ENCODE data around the gene ANKHD1. TPM values are rescaled to one million over a fixed set of nuclear protein-coding genes. Genes with fewer than 3 reads are reported as not detected.

ANKHD1 gene
- total and polyA plus RNA-seq, 9 of the 15 experiments (the other 6 are each of a cell fraction or from before 2014, with no cell fraction given): 38.9 to 138 (median 78.7) TPM

- TF ChIP-seq CTCFL (IDR thresholded peaks at IDR 0.05; ENCODE audit: borderline replicate concordance, insufficient read depth, low read depth, low read length, poor library complexity, severe bottlenecking) (no peak), ZNF699 (CRISPR knock-in tag; IDR thresholded peaks at IDR 0.05; ENCODE audit: insufficient replicate concordance) (no peak), BRCA1 (IDR thresholded peaks at IDR 0.05) (no peak), BRCA1 (CRISPR knock-in tag; IDR thresholded peaks at IDR 0.05) (no peak), ZNF23 (CRISPR knock-in tag; IDR thresholded peaks at IDR 0.05) (no peak), KLF6 (CRISPR knock-in tag; IDR thresholded peaks at IDR 0.05; ENCODE audit: borderline replicate concordance) (no peak), ZKSCAN8 (CRISPR knock-in tag; IDR thresholded peaks at IDR 0.05) (no peak), ZNF436 (CRISPR knock-in tag; IDR thresholded peaks at IDR 0.05) (no peak), PRPF4 (IDR thresholded peaks at IDR 0.05; ENCODE audit: insufficient read depth, low read depth, low read length, poor library complexity, severe bottlenecking) (peak; percentile 30), KLF16 (IDR thresholded peaks at IDR 0.05) (no peak), RBM25 (IDR thresholded peaks at IDR 0.05; ENCODE audit: low read depth, low read length, severe bottlenecking) (peak; percentile 97), ZNF143 (CRISPR knock-in tag; IDR thresholded peaks at IDR 0.05) (no peak), NFIX (CRISPR knock-in tag; IDR thresholded peaks at IDR 0.05; ENCODE audit: low read depth) (no peak), GTF2A2 (tag; IDR thresholded peaks at IDR 0.05) (0 out of 2 replicates have a peak, but pooled peaks have one; percentile 34), HNRNPK (IDR thresholded peaks at IDR 0.05; ENCODE audit: low read depth, low read length, poor library complexity, severe bottlenecking) (no peak), SOX6 (IDR thresholded peaks at IDR 0.05) (peak; percentile 10; the same call in 1 of the 2 replicates), CTBP1 (IDR thresholded peaks at IDR 0.05; ENCODE audit: borderline replicate concordance) (peak; percentile 29; the same call in 1 of the 2 replicates), ZNF511 (CRISPR knock-in tag; IDR thresholded peaks at IDR 0.05) (peak; percentile 32; the same call in 1 of the 2 replicates), RUNX1 (IDR thresholded peaks at IDR 0.05; ENCODE audit: low read depth) (no peak), NRF1 (conservative IDR thresholded peaks at IDR 0.05 in 1 of 2, IDR thresholded peaks at IDR 0.05 in 1 of 2) (peak; percentile 94 to 95), NCOA4 (IDR thresholded peaks at IDR 0.05; ENCODE audit: partially characterized antibody) (no peak), SPI1 (IDR thresholded peaks at IDR 0.05; ENCODE audit: borderline replicate concordance, low read depth, low read length) (peak; percentile 80; the same call in 1 of the 2 replicates)
- TF ChIP-seq, protein P1, sequence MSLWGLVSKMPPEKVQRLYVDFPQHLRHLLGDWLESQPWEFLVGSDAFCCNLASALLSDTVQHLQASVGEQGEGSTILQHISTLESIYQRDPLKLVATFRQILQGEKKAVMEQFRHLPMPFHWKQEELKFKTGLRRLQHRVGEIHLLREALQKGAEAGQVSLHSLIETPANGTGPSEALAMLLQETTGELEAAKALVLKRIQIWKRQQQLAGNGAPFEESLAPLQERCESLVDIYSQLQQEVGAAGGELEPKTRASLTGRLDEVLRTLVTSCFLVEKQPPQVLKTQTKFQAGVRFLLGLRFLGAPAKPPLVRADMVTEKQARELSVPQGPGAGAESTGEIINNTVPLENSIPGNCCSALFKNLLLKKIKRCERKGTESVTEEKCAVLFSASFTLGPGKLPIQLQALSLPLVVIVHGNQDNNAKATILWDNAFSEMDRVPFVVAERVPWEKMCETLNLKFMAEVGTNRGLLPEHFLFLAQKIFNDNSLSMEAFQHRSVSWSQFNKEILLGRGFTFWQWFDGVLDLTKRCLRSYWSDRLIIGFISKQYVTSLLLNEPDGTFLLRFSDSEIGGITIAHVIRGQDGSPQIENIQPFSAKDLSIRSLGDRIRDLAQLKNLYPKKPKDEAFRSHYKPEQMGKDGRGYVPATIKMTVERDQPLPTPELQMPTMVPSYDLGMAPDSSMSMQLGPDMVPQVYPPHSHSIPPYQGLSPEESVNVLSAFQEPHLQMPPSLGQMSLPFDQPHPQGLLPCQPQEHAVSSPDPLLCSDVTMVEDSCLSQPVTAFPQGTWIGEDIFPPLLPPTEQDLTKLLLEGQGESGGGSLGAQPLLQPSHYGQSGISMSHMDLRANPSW (CRISPR knock-in tag; IDR thresholded peaks at IDR 0.05): no peak
Observed at GRCh38 chr5:140401362-140402257, at the start of gene ANKHD1 (continued).
